ENCODE measurements around the gene C2CD4D. TPM values are rescaled to one million over a fixed set of nuclear protein-coding genes. Genes with fewer than 3 reads are reported as not detected.

Gene C2CD4D
- total and polyA plus RNA-seq, 12 donors = 0.06 to 0.55 (median 0.22) TPM; not detected in 6

GRCh38 chr1:151871284-151872030 lies 31.8 kb upstream of the C2CD4D start:
- H3K27me3 ChIP-seq = no peaks in the 10 kb centered on the region
- 62 to 79% (median 67%) methylated on average over 5 of the region's 5 CpGs for WGBS, 4 donors
- H3K9me3 ChIP-seq (replicated peaks in 1 of 3) = no peaks in the 10 kb centered on the region
- no peak overlapping the region for H3K4me3 ChIP-seq
- no peak for DNase-seq
- H3K36me3 ChIP-seq (replicated peaks in 1 of 2) = peaks cover 0 to 8% of the 10 kb centered on the region in 2 donors
- TF ChIP-seq POLR2A (IDR thresholded peaks at IDR 0.05) = no peak
- TF ChIP-seq CTCF (IDR thresholded peaks at IDR 0.05) = no peak
- H3K4me1 ChIP-seq (replicated peaks in 1 of 2) = no peaks in the 10 kb centered on the region
- intact Hi-C loops (cut with DNase I) = no loop called here
- H3K27ac ChIP-seq = no peak overlapping the region

- no peak for TF ChIP-seq CTCF (IDR thresholded peaks at IDR 0.05)
- TF ChIP-seq POLR2A (IDR thresholded peaks at IDR 0.05) = no peak
- no peak overlapping the region for H3K27ac ChIP-seq
- H3K4me1 ChIP-seq (replicated peaks in 1 of 2) = no peaks in the 10 kb centered on the region
- intact Hi-C loops (cut with DNase I) = no loop called here
- no peak overlapping the region for H3K4me3 ChIP-seq
- WGBS, 4 donors = 47 to 68% (median 55%) methylated on average over 3 of the region's 3 CpGs
- H3K27me3 ChIP-seq = no peaks in the 10 kb centered on the region
- no peaks in the 10 kb centered on the region for H3K9me3 ChIP-seq (replicated peaks in 1 of 3)
- H3K36me3 ChIP-seq (replicated peaks in 1 of 2) = peaks cover 0 to 3% of the 10 kb centered on the region in 2 donors
- DNase-seq = no peak
These were observed 28.9 kb upstream of the C2CD4D start for GRCh38 chr1:151868486-151868885.

GRCh38 chr1:151867765-151868411 lies 28.3 kb upstream of the C2CD4D start:
- DNase-seq = no peak
- no peak overlapping the region for H3K4me3 ChIP-seq
- H3K27ac ChIP-seq = no peak overlapping the region
- intact Hi-C loops (cut with DNase I) = no loop called here
- H3K27me3 ChIP-seq = no peaks in the 10 kb centered on the region
- 52 to 65% (median 60%) methylated on average over 7 of the region's 7 CpGs for WGBS, 4 donors
- H3K36me3 ChIP-seq (replicated peaks in 1 of 2) = no peaks in the 10 kb centered on the region
- H3K9me3 ChIP-seq (replicated peaks in 1 of 3) = no peaks in the 10 kb centered on the region
- H3K4me1 ChIP-seq (replicated peaks in 1 of 2) = no peaks in the 10 kb centered on the region
- no peak for TF ChIP-seq POLR2A (IDR thresholded peaks at IDR 0.05)
- no peak for TF ChIP-seq CTCF (IDR thresholded peaks at IDR 0.05)

GRCh38 chr1:151867321-151867720 lies 27.7 kb upstream of the C2CD4D start:
- H3K27me3 ChIP-seq = no peaks in the 10 kb centered on the region
- H3K27ac ChIP-seq = no peak overlapping the region
- no peaks in the 10 kb centered on the region for H3K4me1 ChIP-seq (replicated peaks in 1 of 2)
- no peak for DNase-seq
- TF ChIP-seq CTCF (IDR thresholded peaks at IDR 0.05) (no peak), POLR2A (IDR thresholded peaks at IDR 0.05) (no peak)
- no peaks in the 10 kb centered on the region for H3K36me3 ChIP-seq (replicated peaks in 1 of 2)
- no peaks in the 10 kb centered on the region for H3K9me3 ChIP-seq (replicated peaks in 1 of 3)
- WGBS, 4 donors = 70 to 91% (median 77%) methylated on average over 2 of the region's 2 CpGs
- intact Hi-C loops (cut with DNase I) = no loop called here
- no peak overlapping the region for H3K4me3 ChIP-seq
